NOMO-1 treated with DMSO at 0.1 percent for 48 hours (cell line): ENCODE measurements around the gene ARPC1B.
"Not testable (repeated sequence)": the region's sequence is repeated elsewhere in the genome, so short reads cannot be mapped to it uniquely, and the experiment has no call there.

Experiments used
- DNase-seq: peaks from one replicate; lab custom pipeline; 2025; ENCODE audit not compliant: unreplicated experiment; lab: John Stamatoyannopoulos, UW

The ARPC1B gene

DNA sequence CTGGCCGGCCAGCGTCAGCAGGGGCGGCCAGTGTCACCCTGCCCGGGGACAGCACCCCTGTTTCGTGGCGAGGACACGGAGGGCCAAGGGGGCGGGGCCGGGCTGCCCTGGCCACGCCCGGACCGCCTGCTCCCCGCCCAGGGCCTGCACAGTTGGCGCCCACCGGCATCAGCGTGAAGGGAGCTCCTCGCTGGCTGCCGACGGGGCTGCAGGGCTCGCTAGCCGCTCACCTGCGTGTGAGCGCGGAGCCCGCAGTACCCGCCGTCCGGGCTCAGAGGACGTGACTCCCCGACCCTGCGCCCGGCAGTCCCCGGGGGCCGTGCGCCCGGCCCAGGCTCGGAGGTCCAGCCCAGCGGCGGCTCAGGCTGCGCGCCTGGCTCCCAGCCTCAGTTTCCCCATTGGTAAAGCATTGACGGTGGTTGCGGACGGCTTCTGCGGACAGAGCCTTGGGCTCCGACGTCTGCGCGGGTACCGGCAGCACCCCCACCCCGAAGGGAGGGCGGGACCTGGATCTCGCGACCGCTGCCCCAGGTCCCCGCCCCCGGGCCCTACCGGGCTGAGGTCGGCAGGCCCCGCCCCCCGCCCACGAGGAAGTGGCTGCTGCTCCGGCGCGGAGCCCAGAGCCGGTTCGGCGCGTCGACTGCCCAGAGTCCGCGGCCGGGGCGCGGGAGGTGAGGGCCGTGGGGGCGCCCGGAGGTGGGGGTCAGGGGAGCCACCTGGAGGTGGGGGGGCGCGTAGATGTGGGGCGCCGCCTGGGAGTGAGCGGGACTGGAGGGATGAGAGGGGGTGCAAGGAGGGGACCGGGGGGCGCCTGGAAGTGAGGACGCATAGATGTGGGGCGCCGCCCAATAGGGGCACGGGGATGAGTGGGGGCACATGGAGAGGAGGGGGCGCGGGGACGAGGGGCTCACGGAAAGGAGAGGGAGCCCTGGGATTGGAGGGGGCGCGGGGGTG is at the start of gene ARPC1B:
ARPC1B (plus strand) TSS at position 620 of the 954 bp plus-strand sequence. CDS start 10,985 bp downstream, outside the sequence.
- DNase-seq: peak; percentile 87

GRCh38 chr7:99325001-99325493 is 49.5 kb upstream of the ARPC1B start:
- DNase-seq: no peak

GRCh38 chr7:99325592-99326407 is 48.7 kb upstream of the ARPC1B start, which contains the start of gene ARPC1A:
TSS of gene ARPC1A (plus strand) at chr7:99325898. CDS start at chr7:99333354, 7,456 bp downstream.
- peak; percentile 96 for DNase-seq

DNA sequence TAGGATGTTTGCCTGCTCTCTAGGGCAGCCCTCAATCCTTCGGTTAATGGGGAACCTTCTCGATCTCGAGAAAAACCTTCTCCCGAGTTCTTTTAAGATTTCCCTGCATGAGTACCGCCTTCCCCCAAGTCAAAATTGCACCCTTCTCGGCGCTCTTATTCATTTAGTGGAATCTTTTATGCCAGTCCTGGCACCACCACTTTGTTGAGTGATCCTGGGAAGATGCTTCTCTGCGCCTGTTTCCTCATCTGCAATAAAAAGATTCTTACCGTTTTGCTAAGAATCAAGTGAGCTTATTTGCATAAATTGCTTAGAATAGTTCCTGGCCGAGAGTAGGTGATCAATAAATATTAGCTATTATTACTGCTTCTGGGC is 48.1 kb upstream of the ARPC1B start:
- no peak for DNase-seq

DNA sequence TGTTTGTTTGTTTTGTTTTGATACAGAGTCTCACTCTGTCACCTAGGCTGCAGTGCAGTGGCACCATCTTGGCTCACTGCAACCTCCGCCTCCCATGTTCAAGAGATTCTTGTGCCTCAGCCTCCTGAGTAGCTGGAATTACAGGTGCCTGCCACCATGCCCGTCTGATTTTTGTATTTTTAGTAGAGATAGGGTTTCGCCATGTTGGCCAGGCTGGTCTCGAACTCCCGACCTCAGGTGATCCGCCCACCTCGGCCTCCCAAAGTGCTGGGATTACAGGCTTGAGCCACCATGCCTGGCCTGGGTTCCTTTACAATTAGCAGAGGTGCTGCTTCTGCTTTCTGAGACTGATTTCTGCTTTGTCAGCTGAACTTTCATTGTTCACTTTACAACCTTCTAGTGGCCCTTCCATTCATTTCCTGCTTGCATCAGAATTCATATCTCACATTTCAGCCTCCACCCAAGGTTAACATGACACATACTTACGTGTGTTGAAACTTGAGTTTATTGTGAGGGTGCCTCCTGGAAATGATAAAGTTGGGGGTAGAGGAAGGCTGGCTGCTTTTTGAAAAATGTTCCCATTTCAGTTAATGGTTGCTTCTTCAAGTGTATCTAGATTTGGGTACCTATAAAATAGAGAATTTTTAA is 44.1 kb upstream of the ARPC1B start:
- DNase-seq: peak; percentile 99

GRCh38 chr7:99331002-99331401 is 43.5 kb upstream of the ARPC1B start:
- DNase-seq: no peak

DNA sequence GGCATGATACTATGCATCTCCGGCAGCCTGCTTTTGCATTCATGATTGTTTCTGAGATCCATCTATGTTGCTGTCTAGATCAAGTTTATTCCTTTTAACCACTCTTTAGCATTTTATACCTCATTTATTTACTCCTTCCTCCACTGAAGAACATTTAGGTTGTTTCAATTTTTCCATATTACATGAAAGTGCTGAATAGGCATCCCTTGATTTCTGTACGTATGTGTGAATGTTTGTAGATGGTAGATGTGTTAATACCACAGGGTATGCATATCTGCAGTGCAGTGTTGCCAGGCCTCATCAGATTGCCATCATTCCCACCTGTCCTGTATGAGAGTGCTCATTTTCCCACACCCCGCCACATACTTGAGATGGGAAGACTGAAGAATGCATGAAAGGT is 34.9 kb upstream of the ARPC1B start:
- DNase-seq: no peak

DNA sequence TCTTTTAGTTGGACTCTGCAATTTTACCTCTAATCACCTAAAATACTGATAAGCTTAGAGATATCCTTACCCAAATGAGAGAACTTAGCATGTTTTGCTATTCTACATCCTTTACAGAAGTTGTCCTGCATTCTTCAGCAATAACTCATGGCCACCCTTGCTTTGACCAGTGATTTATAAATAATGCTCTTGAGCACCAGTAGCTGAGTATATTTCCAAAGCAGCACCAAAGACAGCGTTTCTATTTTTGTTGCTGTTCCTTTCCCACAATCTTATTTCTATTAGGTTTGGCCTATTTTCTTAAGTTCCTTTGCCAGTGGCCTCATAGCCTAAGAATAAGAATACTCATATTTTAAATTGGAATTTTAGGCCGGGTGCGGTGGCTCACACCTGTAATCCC is 33.9 kb upstream of the ARPC1B start:
- DNase-seq: no peak

GRCh38 chr7:99344061-99344647 is 30.4 kb upstream of the ARPC1B start:
- DNase-seq: no peak

DNA sequence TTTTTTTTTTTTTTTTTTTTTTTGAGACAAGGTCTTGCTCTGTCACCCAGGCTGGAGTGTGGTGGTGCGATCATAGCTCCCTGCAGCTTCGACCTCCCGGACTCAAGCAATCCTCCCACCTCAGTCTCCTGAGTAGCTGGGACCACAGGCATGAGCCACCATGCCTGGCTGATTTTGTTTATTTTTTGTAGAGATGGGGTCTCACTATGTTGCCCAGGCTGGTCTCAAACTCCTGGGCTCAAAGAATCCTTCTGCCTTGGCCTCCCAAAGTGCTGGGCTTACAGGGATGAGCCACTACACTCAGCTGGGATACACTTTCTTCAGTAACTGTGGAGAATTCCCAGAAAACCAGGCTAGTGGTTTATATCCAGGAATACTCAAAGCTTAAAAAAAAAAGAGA is 23.9 kb upstream of the ARPC1B start:
- not testable (repeated sequence) for DNase-seq

DNA sequence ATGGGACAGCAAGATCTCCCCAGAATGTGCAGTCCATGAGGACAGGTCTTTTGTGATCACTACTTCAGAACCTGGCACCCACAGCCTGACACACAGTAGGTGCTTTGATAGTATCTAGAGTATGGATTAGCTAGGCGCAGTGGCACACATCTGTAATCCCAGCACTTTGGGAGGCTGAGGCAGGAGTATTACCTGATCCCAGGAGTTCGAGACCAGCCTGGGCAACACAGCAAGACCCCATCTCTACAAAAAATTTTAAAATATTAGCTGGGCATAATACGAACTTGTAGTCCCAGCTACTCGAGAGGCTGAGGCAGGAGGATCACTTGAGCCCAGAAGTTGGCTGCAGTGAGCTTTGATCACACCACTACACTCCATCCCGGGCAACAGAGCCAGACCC is 22.3 kb upstream of the ARPC1B start:
- DNase-seq: no peak

DNA sequence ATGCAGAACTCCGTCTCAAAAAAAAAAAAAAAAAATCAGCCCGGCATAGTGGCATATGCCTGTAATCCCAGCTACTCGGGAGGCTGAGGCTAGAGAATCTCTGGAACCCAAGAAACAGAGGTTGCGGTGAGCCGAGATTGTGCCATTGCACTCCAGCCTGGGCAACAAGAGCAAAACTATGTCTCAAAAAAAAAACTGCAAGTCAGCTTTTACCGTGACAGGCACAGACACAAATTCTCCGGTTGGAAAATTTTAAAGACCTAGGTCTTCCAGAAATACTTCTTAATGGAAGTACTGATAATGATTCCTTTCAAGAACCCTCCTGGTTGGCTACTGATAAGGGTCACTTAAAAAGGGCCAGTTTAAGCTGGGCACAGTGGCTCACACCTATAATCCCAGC is 19.4 kb upstream of the ARPC1B start:
- no peak for DNase-seq

DNA sequence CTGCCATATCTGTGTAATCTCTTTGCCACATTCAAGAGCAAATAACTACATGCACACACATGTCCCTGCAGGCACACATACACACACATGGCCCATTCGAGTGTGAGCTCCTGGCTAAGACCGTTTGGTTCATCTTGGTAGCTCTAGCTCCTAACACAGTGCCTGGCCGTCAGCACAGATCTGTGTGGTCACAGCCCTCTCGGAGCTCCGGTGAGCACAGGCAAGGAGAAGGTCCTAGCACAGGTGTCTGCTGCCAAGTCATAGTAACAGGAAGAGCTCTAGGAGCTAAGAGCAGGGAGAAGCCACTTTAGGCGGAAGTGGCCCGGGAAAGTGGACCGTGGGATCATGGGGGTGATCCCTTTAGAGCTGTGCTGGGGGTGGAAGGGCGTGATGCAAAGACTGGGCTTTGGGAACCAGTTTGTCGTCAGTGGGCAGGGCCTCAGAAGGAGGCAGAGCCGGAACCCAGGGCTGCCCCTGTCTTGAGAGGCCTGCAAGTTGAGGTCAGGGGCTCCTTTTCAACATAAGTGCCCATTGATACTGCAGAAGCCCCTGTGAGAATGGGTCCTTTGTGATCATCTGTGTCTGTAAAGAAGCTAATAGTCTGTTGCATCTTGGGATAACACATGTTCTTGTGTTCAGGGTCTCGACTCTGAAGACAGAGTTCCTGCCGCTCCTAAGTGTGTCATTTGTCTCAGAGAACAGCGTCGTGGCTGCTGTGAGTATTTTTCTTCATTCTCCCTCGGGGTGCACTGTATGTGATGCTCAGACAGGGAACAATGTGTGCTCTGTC is 16.6 kb upstream of the ARPC1B start:
- DNase-seq: no peak

- not testable (repeated sequence) for DNase-seq
Observed at GRCh38 chr7:99358521-99358920, 16.0 kb upstream of the ARPC1B start.

GRCh38 chr7:99359465-99360154 is 14.9 kb upstream of the ARPC1B start:
- no peak for DNase-seq

DNA sequence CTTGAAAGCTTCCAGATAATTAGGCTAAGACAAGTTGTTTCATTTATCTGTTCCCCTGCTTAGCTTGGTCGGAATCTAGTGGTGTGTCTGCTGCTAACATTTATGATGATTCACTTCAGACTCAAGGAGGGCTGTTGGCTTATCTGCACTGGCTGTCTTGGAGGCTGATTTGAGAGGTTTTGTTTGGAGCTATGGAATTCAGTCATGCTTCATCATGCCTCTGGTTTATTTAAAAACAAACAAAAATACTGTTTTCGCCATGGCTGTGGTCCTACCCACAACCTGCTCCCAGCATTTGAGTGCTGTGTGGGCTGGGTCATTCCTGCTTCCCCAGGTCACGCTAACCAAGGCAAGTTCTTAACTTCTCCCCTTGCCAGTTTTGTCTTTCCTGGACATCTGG is 11.7 kb upstream of the ARPC1B start:
- no peak for DNase-seq

GRCh38 chr7:99363286-99363685 is 11.2 kb upstream of the ARPC1B start:
- DNase-seq: no peak

- peak; percentile 23 for DNase-seq
Observed at GRCh38 chr7:99365318-99366141, 9.0 kb upstream of the ARPC1B start.
